NB4 (cell line): ENCODE results near the gene AGTPBP1.

Source experiments
- CTCF ChIP-seq: IDR thresholded peaks from one replicate; pipeline ENCODE4 v1.5.1; 2012; ENCODE audit warnings: low read depth, low read length
- MAX ChIP-seq: IDR thresholded peaks from 2 replicates; pipeline ENCODE4 v1.6.1; 2011; ENCODE audit warnings: low read depth, low read length
- MYC ChIP-seq: IDR thresholded peaks from 2 replicates; pipeline ENCODE4 v1.6.1; 2011; ENCODE audit warnings: low read depth, low read length
- POLR2A ChIP-seq: IDR thresholded peaks from 2 replicates; pipeline ENCODE4 v1.6.1; 2011; ENCODE audit warnings: mild to moderate bottlenecking; ENCODE audit not compliant: insufficient read length; ENCODE audit errors: extremely low read depth

GRCh38 chr9:85738509-85738908 is 3.2 kb downstream of the AGTPBP1 start:
- no peak for TF ChIP-seq CTCF
- no peak for TF ChIP-seq MAX
- TF ChIP-seq POLR2A: no peak
- no peak for TF ChIP-seq MYC
